Endothelial cell of umbilical vein (primary cell): ENCODE measurements around the gene ZDBF2. TPM values are rescaled to one million over a fixed set of nuclear protein-coding genes. Genes with fewer than 3 reads are reported as not detected.
A peak's percentile ranks its signal among the peaks of the same experiment; 100 is the strongest.

Source experiments
- BruUV-seq: library from RNA; stranded (reverse); fragments of 400-500 nt; replicated peaks from 2 replicates; lab custom pipeline; 2021; lab: Mats Ljungman, UMichigan
- CTCF ChIA-PET: fragments of 300-600, 350-600 bp; sonication (Branson Sonifier 250); formaldehyde crosslinking; loops from one replicate; lab custom pipeline; 2021; ENCODE audit warnings: antibody characterized with exemption, inconsistent platforms; lab: Charles Lee
- POLR2A ChIA-PET: fragments of 300-600, 350-600 bp; sonication (Branson Sonifier 250); formaldehyde crosslinking; loops from one replicate; lab custom pipeline; 2021; ENCODE audit warnings: antibody characterized with exemption, inconsistent platforms; lab: Charles Lee
- DNase-seq: peaks from one replicate; pipeline ENCODE4 v3.0.0-alpha.2; 2011; ENCODE audit warnings: low read depth, low spot score
- FAIRE-seq: peaks from 2 replicates; lab custom pipeline; 2011; peaks lifted over from hg19 to GRCh38; lab: Jason Lieb, UNC
- H2AFZ ChIP-seq: 2 replicates; pipeline ENCODE4 v1.6.0; 2012; ENCODE audit warnings: low read depth, low read length, control low read depth, inconsistent platforms
- H3K27ac ChIP-seq: 2 replicates; pipeline ENCODE4 v1.5.1; 2011; ENCODE audit warnings: low read depth, mild to moderate bottlenecking, control low read depth, low read length, moderate library complexity; ENCODE audit not compliant: insufficient read depth
- H3K27me3 ChIP-seq, 2 experiments: 2 replicates each; pipeline versions ENCODE4 v1.6.0 to v1.6.1; 2011; ENCODE audit warnings: low read length in 2 of 2, mixed read lengths in 1 of 2; ENCODE audit not compliant: control insufficient read depth in 2 of 2, insufficient read depth in 2 of 2
- H3K36me3 ChIP-seq, 2 experiments: 2 replicates in 1 of 2; 3 replicates in 1 of 2; pipeline ENCODE4 v1.5.1; 2011; ENCODE audit warnings: low read length in 2 of 2, mild to moderate bottlenecking in 1 of 2, moderate library complexity in 1 of 2; ENCODE audit not compliant: control insufficient read depth in 2 of 2, insufficient read depth in 2 of 2; ENCODE audit errors: extremely low read depth in 1 of 2
- H3K4me1 ChIP-seq: 3 replicates; pipeline ENCODE4 v1.5.1; 2011; ENCODE audit warnings: mild to moderate bottlenecking, low read length; ENCODE audit not compliant: control insufficient read depth, insufficient read depth; ENCODE audit errors: extremely low read depth
- H3K4me2 ChIP-seq: 2 replicates; pipeline ENCODE4 v1.6.1; 2011; ENCODE audit warnings: low read length, control low read depth, mixed read lengths; ENCODE audit not compliant: insufficient read depth
- H3K4me3 ChIP-seq, 3 experiments: fragments of 200-600 bp in 1 of 3; sonication (generic), shearing (Covaris generic) in 1 of 3; replicated peaks in 1 of 3; 2 replicates each; pipeline ENCODE4 v1.5.1; 2011 to 2016; ENCODE audit warnings: control low read depth in 3 of 3, low read length in 3 of 3, mild to moderate bottlenecking in 2 of 3, inconsistent platforms in 1 of 3, low read depth in 1 of 3, moderate library complexity in 1 of 3; ENCODE audit not compliant: insufficient read depth in 1 of 3
- H3K79me2 ChIP-seq: 2 replicates; pipeline ENCODE4 v1.6.0; 2012; ENCODE audit warnings: low read length, inconsistent platforms; ENCODE audit not compliant: control insufficient read depth, insufficient read depth
- H3K9ac ChIP-seq: replicated peaks from 2 replicates; pipeline ENCODE3; 2011; ENCODE audit warnings: low read length, control low read depth; ENCODE audit not compliant: insufficient read depth; ENCODE audit errors: extremely low read depth
- H3K9me1 ChIP-seq: replicated peaks from 3 replicates; pipeline ENCODE4 v1.6.0; 2011; ENCODE audit warnings: mild to moderate bottlenecking, low read length; ENCODE audit not compliant: control insufficient read depth, insufficient read depth; ENCODE audit errors: extremely low read depth
- H3K9me3 ChIP-seq: replicated peaks from 2 replicates; pipeline ENCODE4 v1.5.1; 2012; ENCODE audit warnings: low read length, inconsistent platforms; ENCODE audit not compliant: control insufficient read depth, insufficient read depth
- H4K20me1 ChIP-seq: replicated peaks from 2 replicates; pipeline ENCODE3; 2011; ENCODE audit warnings: mild to moderate bottlenecking, low read length; ENCODE audit not compliant: control insufficient read depth, insufficient read depth; ENCODE audit errors: extremely low read depth
- EZH2 ChIP-seq: IDR thresholded peaks from 2 replicates; pipeline ENCODE4 v1.6.1; 2012; ENCODE audit warnings: borderline replicate concordance, low read depth, mild to moderate bottlenecking, moderate library complexity, low read length, inconsistent platforms; ENCODE audit not compliant: severe bottlenecking
- JUN ChIP-seq: IDR thresholded peaks from 2 replicates; pipeline ENCODE4 v1.6.1; 2011; ENCODE audit warnings: borderline replicate concordance, low read depth; ENCODE audit not compliant: insufficient read length, insufficient read depth
- MYC ChIP-seq: IDR thresholded peaks from one replicate; pipeline ENCODE4 v1.6.1; 2011; ENCODE audit warnings: mild to moderate bottlenecking, low read depth, low read length
- dilution Hi-C: fragments of 300-500 bp; cut with MboI; formaldehyde crosslinking; loops from one replicate; pipeline ENCODE4 v1.15.0; 2019; ENCODE audit warnings: low sequenced_read_pairs; ENCODE audit not compliant: extremely low pct_ligation_motif_present
- intact Hi-C: fragments of 100-400 bp; cut with micrococcal nuclease; formaldehyde crosslinking; loops from one replicate; pipeline ENCODE4 v1.10.0; 2022
- polyA plus RNA-seq, 4 experiments: library from polyadenylated mRNA; depleted of rRNA in 3 of 4; stranded (reverse) in 3 of 4; unstranded in 1 of 4; fragments of >200 nt; gene quantifications; 2 replicates each; pipeline versions ENCODE4 v1.2.1 to v1.2.3, GENCODE V29; 2011 to 2012; ENCODE audit warnings: missing spikeins in 1 of 4
- total RNA-seq: library from RNA; stranded (reverse); gene quantifications from 2 replicates; pipeline ENCODE4 v1.2.3, GENCODE V29; 2021
- TF ChIP-seq, protein P1 (sequence below), 2 donors: IDR thresholded peaks; 1 replicate in 1 of 2; 2 replicates in 1 of 2; pipeline ENCODE4 v1.5.1; 2011; ENCODE audit warnings: low read length in 2 of 2, mild to moderate bottlenecking in 2 of 2, moderate library complexity in 2 of 2, control low read depth in 1 of 2, inconsistent platforms in 1 of 2, low read depth in 1 of 2; ENCODE audit not compliant: insufficient read depth in 1 of 2; ENCODE audit errors: extremely low read depth in 1 of 2

Gene ZDBF2
- total and polyA plus RNA-seq, 2 donors (not counting 3 experiments of a cell fraction or from before 2014, with no cell fraction given), result 1.3 to 9.6 TPM

DNA sequence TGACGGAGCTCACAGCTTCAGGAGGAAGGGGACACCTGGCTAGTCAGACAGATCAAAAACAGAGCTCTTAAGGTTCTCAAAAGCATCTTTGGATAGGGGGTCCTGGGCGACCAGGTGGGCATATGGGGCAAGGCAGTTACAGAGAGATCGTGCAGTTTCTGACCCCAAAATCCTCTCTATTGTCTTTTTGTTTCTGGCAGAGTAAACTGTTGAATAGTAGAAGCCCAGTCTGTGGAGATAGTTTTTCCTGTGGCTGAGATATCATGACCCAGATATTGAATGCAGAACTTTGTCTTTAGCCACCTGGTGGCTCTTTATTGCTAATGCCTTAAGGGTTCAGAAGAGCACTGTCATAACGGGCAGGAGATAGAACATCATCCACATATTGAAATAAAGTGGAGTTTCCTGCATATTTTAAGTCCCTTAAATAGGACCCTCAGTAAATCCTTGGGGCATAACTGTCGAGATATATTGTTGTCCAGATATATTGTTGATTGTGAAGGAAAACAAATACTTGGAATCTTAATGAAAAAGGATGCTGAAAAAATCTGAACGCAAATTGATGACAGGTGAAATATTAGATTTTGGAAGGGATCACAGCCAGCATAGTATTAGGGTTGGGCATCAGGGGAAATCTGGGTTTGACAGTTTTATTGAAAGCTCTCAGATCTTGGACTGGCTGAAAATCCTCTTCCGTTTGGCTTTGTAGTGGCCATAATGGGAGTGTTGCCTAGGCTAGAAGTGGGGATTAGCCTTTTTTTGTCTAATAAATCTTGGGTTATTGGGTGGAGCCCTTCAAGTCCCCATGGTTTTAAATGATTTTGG lies 14.1 kb upstream of the ZDBF2 start:
- no peak overlapping the region for H3K4me3 ChIP-seq
- H3K79me2 ChIP-seq, result no peaks in the 10 kb centered on the region
- no peaks in the 10 kb centered on the region for H3K4me1 ChIP-seq
- no peaks in the 10 kb centered on the region for H3K36me3 ChIP-seq
- H3K9me1 ChIP-seq, result no peaks in the 10 kb centered on the region
- no peaks in the 10 kb centered on the region for H3K9me3 ChIP-seq
- ChIA-PET CTCF (interaction anchor here (0.6 to 1.4 kb wide), 5 partner anchors 14 to 97 kb away, joined by 3 to 4 read pairs (median 3); partner anchors contain the start of gene ZDBF2), POLR2A (no interaction called here)
- dilution Hi-C loops (no loop called here), intact Hi-C loops (loop anchor here (1.0 kb wide), 1 partner anchor 96 kb away; no protein-coding TSS in a partner anchor)
- H3K27me3 ChIP-seq, result peaks cover 72 to 88% of the 10 kb centered on the region in 2 experiments
- H3K27ac ChIP-seq, result no peak overlapping the region
- H3K4me2 ChIP-seq, result no peak overlapping the region
- TF ChIP-seq, protein P1, sequence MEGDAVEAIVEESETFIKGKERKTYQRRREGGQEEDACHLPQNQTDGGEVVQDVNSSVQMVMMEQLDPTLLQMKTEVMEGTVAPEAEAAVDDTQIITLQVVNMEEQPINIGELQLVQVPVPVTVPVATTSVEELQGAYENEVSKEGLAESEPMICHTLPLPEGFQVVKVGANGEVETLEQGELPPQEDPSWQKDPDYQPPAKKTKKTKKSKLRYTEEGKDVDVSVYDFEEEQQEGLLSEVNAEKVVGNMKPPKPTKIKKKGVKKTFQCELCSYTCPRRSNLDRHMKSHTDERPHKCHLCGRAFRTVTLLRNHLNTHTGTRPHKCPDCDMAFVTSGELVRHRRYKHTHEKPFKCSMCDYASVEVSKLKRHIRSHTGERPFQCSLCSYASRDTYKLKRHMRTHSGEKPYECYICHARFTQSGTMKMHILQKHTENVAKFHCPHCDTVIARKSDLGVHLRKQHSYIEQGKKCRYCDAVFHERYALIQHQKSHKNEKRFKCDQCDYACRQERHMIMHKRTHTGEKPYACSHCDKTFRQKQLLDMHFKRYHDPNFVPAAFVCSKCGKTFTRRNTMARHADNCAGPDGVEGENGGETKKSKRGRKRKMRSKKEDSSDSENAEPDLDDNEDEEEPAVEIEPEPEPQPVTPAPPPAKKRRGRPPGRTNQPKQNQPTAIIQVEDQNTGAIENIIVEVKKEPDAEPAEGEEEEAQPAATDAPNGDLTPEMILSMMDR (IDR thresholded peaks at IDR 0.05; ENCODE audit: extremely low read depth in 1 of 2, insufficient read depth in 1 of 2, low read depth in 1 of 2, low read length in 2 of 2), result peak; percentile 8 to 27
- TF ChIP-seq MYC, result no peak
- no peaks in the 10 kb centered on the region for H4K20me1 ChIP-seq
- no peak overlapping the region for H2AFZ ChIP-seq
- H3K9ac ChIP-seq, result no peak overlapping the region
- no peak for DNase-seq
- FAIRE-seq, result no peak
- no TSS peak for BruUV-seq

DNA sequence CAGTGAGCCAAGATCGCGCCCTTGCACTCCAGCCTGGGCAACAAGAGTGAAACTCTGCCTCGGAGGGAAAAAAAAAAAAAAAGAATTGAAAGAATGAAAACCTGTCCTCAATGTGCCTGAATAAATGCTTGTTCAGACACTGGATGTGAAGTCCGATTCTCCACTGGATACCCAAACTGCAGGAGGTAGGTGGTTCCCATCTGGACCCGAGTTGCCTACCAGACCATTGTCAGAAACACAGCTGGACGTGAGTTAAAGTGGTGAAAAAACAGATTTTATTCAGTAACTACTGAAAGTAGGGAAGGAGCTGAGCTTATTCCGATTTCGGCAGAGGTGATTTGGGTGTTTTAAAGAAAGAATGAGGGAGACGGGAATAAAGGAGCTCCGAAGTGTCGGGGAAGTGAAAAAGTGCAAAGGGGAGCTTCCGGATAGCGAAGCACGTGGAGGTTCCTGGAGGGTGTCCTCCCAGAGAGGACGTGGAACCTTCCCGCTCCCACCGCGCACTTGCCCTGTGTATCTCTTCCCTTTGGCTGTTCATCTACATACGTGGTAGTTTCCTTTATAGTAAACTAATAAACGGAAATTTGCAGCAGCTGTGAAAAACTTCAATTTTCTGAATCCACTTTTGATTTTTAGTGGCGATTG lies 10.4 kb upstream of the ZDBF2 start:
- no peak for FAIRE-seq
- Histone ChIP-seq H2AFZ (no peak overlapping the region), H4K20me1 (no peaks in the 10 kb centered on the region), H3K27me3 (peaks cover 73 to 96% of the 10 kb centered on the region in 2 experiments), H3K9me1 (no peaks in the 10 kb centered on the region), H3K4me3 (no peak overlapping the region), H3K4me2 (no peak overlapping the region), H3K9me3 (no peaks in the 10 kb centered on the region), H3K9ac (no peak overlapping the region), H3K27ac (no peak overlapping the region), H3K36me3 (no peaks in the 10 kb centered on the region), H3K4me1 (no peaks in the 10 kb centered on the region), H3K79me2 (no peaks in the 10 kb centered on the region)
- no peak for DNase-seq
- BruUV-seq, result no TSS peak
- dilution Hi-C loops, result no loop called here
- POLR2A ChIA-PET, result no interaction called here
- TF ChIP-seq EZH2 (peak; percentile 58), JUN (no peak)
- CTCF ChIA-PET, result interaction anchor here (0.9 kb wide), 1 partner anchor 8 kb away, joined by 4 read pairs; no protein-coding TSS in a partner anchor
- intact Hi-C loops, result no loop called here
